HS-5 (cell line): ENCODE results near the gene ERC1.
"Not testable (repeated sequence)": the region's sequence is repeated elsewhere in the genome, so short reads cannot be mapped to it uniquely, and the experiment has no call there.

Experiments
- DNase-seq: peaks from one replicate; pipeline ENCODE4 v3.0.0-alpha.2; 2012; ENCODE audit warnings: low read depth

Gene ERC1

DNA sequence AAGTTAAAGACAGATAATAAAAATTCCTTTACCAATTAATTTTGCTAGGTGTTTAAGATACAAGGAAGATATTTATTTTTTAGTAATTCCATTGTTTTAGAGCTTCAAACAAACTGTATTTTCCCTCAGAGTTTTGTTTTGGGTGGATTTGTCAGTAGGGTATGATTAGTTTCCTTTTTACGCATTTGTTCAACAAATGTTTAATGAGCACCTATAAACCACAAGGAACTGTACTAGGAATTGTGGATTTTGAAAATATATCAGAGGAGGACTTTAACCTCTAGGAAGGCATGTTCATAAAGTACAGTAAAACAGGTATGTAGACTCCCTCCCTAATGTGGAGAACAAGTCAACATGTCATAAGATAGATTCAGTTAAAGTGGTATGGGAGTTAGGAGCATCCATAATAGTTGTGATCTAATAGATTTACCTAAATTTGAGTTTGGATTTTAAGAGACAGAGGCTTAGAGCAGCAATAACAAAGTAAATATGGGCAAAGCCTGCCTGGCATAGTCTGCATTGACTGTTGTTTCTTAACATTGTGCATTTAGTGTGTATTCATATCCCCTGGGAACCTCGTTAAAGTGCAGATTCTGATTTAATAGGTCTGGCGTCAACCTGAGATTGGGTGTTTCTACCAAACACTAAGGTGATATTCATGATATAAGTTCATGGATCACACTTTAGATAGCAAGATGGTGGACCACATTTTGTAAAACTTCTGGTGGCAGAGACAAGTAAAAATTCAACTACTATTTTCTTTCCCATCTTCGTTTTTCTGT lies 232.0 kb downstream of the ERC1 start:
- no peak for DNase-seq

DNA sequence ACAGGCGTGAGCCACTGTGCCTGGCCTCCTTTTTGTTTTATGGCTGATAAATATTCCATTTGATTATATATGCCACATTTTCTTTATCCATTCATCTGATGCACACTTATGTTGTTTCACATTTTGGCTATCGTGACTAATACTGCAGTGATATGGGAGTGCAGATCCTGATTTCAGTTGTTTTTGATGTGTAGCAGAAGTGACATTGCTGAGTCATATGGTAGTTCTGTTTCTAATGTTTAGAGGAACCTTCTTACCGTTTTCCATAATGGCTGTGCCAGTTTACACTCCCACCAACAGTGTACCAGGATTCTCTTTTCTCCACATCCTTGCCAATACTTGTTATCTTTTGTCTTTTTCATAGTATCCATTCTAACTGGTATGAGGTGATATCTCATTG lies 235.9 kb downstream of the ERC1 start:
- no peak for DNase-seq

DNA sequence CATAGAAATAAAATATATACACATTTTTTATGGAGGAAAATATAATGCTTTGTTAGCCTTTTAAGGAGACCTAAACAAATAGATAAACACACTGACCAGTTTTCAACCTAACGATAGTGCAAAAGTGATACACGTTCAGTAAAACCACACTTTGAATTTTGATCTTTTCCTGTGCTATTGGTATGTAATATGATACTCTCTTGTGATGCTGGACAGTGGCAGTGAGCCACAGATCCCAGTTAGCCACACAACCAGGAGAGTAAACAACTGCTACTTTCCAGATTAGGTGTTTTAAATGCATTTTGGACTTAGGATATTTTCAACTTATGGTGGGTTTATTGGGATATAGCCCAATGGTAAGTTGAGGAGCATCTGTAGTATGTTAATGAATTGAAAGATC lies 243.1 kb downstream of the ERC1 start:
- no peak for DNase-seq

DNA sequence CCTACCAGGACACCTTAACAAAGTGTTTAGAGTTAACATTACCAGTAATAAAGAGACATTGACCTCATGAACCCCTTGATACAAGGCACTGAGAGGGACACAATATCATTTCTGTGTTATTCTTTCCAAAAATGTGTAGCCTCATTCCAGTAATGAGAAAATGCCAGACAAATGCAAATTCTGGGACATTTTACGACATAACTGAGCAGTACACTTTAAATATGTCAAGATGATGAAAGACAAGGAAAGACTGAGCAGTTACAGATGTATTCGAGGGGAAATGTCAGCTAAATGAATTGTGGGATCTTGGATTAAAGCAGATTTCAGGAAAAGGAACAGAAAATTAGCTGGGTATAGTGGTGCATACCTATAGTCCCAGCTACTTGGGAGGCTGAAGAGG lies 255.6 kb downstream of the ERC1 start:
- DNase-seq: no peak

DNA sequence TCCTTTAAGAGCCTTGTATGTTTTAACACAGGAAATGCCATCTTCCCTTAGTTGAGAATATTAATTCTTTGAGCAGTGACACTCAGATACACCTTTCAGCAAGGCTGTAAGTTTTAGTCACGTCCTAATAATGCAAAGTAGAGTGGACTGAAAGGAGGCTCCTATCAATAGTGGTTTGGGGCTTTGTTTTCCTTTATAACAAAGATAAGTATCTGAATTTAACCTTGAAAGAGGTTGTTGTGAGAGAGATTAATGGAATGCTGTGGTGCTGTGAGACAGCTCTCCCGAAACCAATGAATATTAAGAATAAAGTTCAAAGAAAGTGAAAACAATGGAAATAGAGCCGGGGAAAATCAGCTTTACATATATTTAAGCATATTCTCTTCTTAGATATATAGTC lies 259.6 kb downstream of the ERC1 start:
- no peak for DNase-seq

DNA sequence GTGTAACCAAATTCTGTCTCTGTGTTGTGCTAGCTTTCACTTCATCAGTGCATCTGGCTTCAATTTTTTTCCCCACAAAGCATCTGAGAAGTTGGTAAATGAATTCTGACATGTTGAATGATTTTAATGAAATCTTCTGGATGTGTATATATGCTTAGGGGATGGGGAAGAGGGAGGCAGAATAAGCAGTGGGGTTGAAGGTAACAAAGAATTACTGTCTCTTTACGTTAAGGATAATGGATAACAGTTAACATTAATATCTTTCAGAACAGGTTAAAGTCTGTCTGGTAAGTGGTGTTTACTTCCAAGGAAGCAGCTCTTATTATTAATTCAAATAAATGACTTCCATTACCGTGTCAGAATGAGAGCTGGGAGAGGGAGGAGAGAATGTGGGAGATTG lies 261.7 kb downstream of the ERC1 start:
- no peak for DNase-seq

DNA sequence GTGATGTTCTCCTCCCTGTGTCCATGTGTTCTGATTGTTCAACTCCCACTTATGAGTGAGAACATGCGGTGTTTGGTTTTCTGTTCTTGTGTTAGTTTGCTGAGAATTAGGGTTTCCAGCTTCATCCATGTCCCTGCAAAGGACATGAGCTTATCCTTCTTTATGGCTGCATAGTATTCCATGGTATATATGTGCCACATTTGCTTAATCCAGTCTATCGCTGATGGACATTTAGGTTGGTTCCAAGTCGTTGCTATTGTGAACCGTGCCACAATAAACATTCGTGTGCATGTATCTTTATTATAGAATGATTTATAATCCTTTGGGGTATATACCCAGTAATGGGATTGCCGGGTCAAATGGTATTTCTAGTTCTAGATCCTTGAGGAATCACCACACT lies 264.1 kb downstream of the ERC1 start:
- not testable (repeated sequence) for DNase-seq

DNA sequence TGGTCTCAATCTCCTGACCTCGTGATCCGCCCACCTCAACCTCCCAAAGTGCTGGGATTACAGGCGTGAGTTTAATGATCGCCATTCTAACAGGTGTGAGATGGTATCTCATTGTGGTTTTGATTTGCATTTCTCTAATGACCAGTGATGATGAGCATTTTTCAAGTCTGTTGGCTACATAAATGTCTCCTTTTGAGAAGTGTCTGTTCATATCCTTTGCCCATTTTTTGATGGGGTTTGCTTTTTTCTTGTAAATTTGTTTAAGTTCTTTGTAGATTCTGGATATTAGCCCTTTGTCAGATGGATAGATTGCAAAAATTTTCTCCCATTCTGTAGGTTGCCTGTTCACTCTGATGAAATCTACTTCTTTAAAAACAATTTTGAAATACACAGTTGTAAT lies 264.8 kb downstream of the ERC1 start:
- DNase-seq: not testable (repeated sequence)

DNA sequence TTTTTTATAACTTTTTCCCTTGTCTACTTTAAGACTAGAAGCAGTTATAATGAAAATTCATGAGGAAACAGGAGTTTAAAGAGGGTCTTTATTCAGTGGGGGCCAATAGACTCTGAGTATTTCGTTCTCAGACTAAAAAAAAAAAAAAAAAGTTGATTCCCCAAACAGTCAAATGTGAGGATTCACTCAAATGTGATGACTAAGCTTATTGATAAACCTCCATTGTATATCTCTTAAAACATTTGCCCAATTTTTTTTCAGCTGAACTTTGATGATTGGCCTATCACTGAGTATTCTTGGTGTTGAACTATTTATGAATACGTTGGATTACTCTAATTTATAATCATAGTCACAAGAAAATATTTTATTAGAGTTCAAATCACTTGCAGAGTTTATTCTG lies 265.3 kb downstream of the ERC1 start:
- no peak for DNase-seq

DNA sequence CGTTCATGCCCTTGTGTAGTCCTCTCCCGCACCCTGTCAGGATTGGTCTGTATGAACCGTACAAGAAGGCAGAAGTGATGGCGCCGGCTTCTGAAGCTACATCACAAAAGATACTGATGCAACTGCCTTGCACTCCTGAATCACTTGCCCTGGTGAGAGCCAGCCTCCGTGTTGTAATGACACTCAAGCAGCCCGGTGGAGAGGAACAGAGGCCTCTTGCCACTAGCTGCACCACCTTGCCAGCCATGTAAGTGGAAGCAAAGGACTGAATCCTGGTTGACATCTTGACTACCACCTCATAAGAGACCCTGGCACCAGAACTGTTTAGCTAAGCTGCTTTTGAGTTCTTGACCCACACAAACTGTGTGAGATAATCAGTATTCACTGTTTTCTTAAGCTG lies 266.0 kb downstream of the ERC1 start:
- no peak for DNase-seq

DNA sequence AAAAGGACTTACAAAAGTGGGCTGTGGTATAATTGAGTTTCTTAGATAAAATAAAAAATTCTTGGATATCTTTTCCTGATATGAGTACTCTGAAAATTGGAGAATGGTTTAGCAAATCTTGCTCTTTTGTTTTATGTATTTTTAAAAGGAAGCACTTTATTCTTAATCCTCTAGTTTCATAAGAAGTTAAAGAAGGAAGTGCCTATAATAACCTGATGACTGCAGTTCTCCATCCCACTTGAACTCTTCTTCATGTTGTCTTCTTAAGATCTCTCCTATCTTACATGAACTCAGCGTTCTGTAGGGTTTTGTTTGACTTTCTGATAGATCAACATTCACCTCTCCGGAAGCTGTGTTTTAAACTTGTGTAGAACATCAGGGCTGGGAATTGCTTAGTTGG lies 271.0 kb downstream of the ERC1 start:
- no peak for DNase-seq

DNA sequence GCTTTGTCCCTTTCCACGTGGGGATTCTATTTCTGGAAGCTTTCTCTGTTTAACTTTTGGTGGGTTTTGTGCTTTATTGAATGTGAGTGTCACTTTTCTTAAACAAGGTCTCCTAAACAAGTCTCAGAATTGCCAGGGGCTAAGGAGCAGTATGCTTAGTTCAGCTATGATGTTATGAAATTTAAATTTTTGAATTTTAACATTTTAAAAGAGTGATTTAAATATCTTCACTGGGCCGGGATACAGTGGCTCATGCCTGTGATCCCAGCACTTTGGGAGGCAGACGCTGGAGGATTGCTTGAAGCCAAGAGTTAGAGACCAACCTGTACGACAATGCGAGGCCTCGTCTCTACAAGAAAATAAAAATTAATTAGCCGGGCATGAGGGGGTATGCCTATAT lies 276.2 kb downstream of the ERC1 start:
- no peak for DNase-seq

DNA sequence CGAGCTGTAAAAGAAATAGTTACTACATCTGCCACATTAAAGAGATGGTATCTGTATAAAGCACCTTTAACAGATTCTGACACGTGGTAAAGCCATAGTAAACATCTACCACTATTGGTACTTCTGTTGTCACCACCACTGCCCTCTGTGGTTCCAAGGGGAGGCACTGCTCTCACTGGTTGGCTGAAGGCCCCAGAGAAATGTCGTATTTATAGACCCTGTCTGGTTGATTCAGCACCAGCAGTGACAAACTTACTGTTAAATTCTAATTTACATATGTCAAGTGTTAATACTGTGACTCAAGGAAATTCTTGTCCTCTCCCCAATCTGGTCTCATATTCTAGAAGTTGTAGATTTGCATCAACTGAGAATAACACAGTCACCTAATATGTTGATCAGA lies 281.1 kb downstream of the ERC1 start:
- DNase-seq: no peak

DNA sequence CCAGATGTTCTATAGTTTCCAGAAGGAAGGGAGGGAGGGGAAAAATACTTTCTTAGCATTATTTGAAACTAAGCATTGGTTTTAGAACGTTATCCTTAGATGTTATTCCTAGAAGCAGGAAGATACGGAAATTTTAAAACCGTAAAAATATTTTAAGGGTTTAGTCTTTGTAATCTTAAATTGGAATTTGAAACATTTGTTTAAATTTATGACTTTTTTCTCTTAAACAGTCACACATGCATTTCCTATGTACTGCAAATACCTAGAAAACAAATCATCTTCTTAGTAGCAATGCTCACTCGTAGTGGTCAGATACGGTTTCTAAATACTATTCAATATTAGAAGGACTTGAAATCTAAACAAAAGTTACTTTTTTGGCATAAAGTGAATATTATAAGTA lies 282.0 kb downstream of the ERC1 start:
- DNase-seq: no peak

DNA sequence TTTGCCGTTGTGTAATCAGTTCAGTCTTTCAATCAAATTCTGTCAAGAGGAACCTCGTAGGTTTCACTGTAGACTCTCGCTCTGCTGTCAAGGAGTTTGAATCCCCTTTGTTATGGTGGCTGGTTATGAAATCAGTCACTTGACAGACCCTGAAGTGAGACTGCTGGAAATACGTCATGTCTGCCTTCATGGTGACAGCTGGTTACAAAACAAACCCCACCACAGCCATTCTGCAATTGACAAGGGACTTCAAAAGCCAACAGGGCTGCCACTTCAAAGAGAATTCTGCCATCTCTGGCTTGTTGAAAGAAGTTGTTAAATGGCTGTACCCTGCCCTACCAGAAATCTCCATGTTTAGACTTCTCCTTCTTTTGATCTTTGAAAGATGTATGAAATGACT lies 286.9 kb downstream of the ERC1 start:
- DNase-seq: no peak

DNA sequence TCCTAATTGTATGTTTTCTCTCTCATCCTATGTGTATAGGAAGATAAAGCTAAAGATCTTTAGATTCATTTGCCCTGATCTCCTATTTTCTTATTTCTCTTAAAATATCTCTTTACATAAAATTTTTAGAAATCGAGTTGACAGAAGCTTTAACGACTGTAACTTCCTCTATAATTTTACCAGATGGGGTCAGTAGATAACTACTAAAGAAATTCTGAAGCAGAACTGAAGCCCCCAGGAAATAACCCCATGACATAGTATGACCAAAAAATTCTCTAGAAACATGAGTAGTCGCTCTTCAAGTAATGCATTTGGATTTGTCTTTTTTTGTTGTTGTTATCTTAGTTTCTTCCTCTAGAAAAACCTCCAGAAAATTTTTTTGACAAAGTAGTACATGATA lies 288.0 kb downstream of the ERC1 start:
- DNase-seq: no peak

DNA sequence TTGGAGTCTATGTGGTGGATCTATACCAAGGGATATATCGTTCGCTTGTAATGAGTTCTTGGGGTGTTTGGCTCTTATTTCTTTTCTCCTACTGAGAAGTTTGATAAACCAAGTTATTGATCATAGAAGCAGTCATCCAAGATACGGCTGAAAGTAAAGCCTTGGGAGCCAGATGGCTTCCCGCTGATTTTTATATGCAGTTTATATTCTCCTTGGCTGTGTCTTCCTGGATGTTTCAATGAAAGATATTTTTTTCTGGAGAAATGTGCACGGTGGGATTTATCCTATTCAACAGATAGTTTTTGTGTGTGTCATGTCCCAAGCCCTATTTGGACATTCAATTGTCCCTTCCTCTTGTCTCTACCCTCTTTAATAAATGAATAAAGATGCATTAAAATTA lies 289.0 kb downstream of the ERC1 start:
- DNase-seq: no peak

DNA sequence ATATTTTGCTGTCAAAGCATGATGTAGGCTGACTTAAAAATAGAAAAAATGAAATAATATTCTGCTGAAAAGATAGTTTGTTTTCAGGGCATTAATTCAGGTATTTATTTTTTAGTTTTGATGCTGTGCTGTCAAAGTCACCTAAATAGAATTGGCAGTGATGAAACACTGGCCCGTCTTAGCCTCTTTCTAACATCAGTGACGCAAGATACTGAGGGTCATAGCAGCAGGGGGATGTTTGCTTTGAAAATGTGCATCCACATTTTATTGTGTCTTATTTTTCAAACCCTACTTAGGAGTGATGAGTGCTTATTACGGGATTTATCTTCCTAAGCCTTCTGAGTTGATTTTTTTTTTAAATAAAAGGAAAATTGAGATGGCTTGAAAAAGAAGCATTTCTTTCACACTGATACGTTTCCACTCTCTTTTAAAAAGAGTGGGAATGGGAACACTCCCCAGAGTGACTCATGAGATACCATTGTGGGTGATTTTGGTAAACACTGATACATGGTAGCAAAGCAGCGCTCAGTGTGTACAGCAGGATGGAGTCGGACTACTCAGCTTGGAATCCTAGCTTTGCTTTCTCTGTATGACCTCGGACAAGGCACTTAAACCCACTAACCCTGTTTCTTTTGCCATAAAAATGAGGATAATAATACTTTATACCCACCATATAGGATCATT lies 290.8 kb downstream of the ERC1 start:
- DNase-seq: no peak

DNA sequence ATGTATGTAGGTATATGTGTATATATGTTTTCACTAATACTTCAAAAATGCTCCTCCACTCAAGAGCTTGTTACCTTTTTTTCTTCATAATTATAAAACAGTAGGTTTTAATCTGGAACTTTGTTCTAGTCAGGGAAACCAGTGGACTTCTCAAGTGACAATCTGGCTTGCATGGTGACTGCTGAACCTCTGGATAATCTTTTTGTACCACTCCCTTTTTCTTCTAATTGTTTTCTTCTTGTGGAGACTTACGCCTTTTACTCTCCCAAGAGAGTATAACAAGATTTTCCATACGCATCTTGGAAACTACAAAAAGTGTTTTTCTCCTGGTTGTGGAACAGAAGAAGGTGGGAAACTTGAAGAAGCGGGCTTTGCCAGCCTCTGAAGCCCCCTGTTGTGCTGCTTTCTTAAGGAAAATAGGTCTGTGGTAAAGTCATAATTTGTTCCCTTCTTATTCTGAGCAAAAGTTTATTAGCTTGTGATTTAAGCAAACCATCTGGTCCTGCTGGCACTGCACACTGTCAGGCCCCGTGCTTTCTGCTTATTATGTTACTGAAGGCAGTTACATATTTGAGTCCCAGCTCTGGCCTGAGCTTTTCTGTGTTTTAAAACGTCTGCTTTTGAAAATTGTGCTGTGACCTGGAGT lies 291.8 kb downstream of the ERC1 start:
- no peak for DNase-seq

DNA sequence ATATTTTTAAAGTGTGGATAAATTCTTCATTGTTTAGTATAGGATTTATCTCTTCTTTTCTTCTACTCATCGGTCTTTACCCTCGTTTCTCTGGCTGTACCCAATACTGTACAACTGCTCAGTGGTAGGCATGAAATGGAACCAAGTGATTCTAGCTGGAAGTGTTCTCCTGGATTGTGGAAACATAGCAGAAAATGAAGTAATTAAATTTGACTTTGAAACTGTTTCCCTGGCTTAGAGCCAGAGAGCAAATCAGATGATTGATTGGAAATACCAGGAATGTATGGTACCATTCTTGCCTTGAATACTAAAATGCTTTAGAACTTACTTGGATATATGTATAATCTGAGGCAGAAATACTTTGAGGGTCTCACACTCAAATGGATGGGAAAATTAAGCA lies 292.3 kb downstream of the ERC1 start:
- DNase-seq: no peak

DNA sequence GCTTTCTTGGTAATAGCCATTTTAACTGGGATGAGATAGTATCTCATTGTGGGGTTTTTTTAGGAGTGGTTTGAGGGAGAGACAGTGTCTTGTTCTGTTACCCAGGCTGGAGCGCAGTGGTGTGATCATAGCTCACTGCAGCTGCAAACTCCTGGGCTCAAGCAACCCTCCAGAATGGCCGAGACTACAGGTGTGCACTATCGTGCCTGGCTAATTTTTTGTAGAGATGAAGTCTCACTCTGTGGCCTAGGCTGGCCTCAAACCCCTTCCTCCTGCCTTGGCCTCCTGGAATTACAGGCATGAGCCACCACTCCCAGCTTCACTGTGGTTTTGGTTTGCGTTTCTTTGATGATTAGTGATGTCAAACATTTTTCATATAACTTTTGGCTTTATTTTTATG lies 293.6 kb downstream of the ERC1 start:
- no peak for DNase-seq

DNA sequence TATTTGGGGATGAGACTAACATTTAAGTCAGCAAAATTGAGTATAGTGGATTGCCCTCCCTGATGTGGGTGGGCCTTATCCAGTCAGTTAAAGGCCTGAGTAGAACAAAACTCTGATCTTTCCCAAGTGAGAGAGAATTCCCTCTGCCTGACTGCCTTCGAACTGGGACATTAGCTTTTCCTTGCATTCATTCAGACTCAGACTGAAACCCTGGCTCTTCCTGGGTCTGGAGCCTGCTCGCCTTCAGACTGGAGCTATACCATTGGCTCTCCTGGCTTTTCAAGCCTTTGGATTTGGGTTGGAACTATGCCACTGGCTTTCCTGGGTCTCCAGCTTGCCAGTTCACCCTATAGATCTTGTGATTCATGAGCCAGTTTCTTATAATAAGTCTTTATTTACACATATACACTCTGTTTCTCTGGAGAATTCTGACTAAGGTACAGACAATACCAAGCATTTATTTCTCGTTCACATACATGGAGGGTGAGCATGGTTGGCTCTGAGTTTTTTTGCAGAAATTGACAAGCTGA lies 296.5 kb downstream of the ERC1 start:
- no peak for DNase-seq

DNA sequence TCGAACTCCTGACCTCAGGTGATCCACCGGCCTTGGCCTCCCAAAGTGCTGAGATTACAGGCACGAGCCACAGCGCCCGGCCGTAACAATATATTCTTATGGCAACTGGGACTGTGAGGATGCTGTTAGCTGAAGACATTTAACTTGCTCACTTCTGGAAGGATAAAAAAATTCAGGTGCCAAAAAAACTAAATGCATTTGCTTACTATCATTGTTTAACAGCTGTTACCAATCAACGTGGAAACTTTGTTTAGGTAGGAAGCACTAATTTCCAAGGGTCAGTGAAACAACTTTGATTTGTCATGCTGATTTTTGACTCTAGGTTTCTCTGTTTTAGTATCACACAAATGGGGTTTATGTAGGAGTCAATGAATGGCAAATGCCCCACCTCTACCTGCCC lies 297.3 kb downstream of the ERC1 start:
- DNase-seq: no peak
